ENCODE data around the gene ABHD12B. TPM values are rescaled to one million over a fixed set of nuclear protein-coding genes. Genes with fewer than 3 reads are reported as not detected.

Gene ABHD12B
- not detected in 5 replicates for total RNA-seq (2022; extraction: Qiagen RNA extraction)

GRCh38 chr14:50871914-50872732 is at the start of gene ABHD12B:
TSS of gene ABHD12B (plus strand) at chr14:50872053. CDS start at chr14:50872175, 122 bp downstream.

GRCh38 chr14:50830932-50831725 is 40.7 kb upstream of the ABHD12B start, which contains the start of gene NIN:
TSS of gene NIN (minus strand) at chr14:50831162. CDS start at chr14:50822056, 9,106 bp downstream.

GRCh38 chr14:50943943-50944646 is 72.2 kb downstream of the ABHD12B start, which contains the start of gene PYGL:
TSS of gene PYGL (minus strand) at chr14:50944483. CDS start at chr14:50944403, 80 bp downstream.

Other genes with a start within 250 kb of the ABHD12B start
- 29.2 to 32.5 TPM (median 31.2 TPM) in 5 replicates for gene SAV1, start 203.7 kb upstream of the ABHD12B start, total RNA-seq (2022; extraction: Qiagen RNA extraction)
- 10.9 to 15.7 TPM (median 14.0 TPM) in 5 replicates for gene NIN, start 40.9 kb upstream of the ABHD12B start, total RNA-seq (2022; extraction: Qiagen RNA extraction)
- 124 to 177 TPM (median 155 TPM) in 5 replicates for gene PYGL, start 72.4 kb downstream of the ABHD12B start, total RNA-seq (2022; extraction: Qiagen RNA extraction)
- 10.8 to 13.5 TPM (median 12.4 TPM) in 5 replicates for gene TRIM9, start 223.1 kb downstream of the ABHD12B start, total RNA-seq (2022; extraction: Qiagen RNA extraction)